Measurements from ENCODE around the gene CLINT1. TPM values are rescaled to one million over a fixed set of nuclear protein-coding genes. Genes with fewer than 3 reads are reported as not detected.

CLINT1 gene
- total RNA-seq, 3 donors from 2014 or later = 90.8 to 131 (median 127) TPM

GRCh38 chr5:157900644-157901043, 41.7 kb upstream of the CLINT1 start:
- intact Hi-C loops (cut with DNase I, micrococcal nuclease) = no loop called here
- Histone ChIP-seq H3K4me1 (ENCODE audit: low read depth) (no peaks in the 10 kb centered on the region), H3K36me3 (ENCODE audit: low read depth) (no peaks in the 10 kb centered on the region), H3K4me3 (no peak overlapping the region), H3K9me3 (no peaks in the 10 kb centered on the region)
- DNase-seq = no peak
- ATAC-seq = no peak
- no peak for TF ChIP-seq CTCF (IDR thresholded peaks at IDR 0.05)

- Histone ChIP-seq H3K9me3 (no peaks in the 10 kb centered on the region), H3K36me3 (ENCODE audit: low read depth) (no peaks in the 10 kb centered on the region), H3K4me3 (no peak overlapping the region), H3K4me1 (ENCODE audit: low read depth) (no peaks in the 10 kb centered on the region)
- no peak for TF ChIP-seq CTCF (IDR thresholded peaks at IDR 0.05)
- intact Hi-C loops (cut with DNase I, micrococcal nuclease) = no loop called here
- DNase-seq = no peak
- no peak for ATAC-seq
These were observed 34.7 kb upstream of the CLINT1 start for GRCh38 chr5:157893611-157894010.

- no peaks in the 10 kb centered on the region for H3K4me1 ChIP-seq (ENCODE audit: low read depth)
- DNase-seq = no peak
- no peaks in the 10 kb centered on the region for H3K9me3 ChIP-seq
- no peak overlapping the region for H3K4me3 ChIP-seq
- intact Hi-C loops (cut with DNase I, micrococcal nuclease) = no loop called here
- H3K36me3 ChIP-seq (ENCODE audit: low read depth) = no peaks in the 10 kb centered on the region
- no peak for TF ChIP-seq CTCF (IDR thresholded peaks at IDR 0.05)
- ATAC-seq = no peak
These were observed 34.0 kb upstream of the CLINT1 start for GRCh38 chr5:157892974-157893373.

GRCh38 chr5:157890836-157891597, 32.1 kb upstream of the CLINT1 start:
- DNase-seq = no peak

GRCh38 chr5:157888814-157889532, 30.0 kb upstream of the CLINT1 start:
- Histone ChIP-seq H3K36me3 (ENCODE audit: low read depth) (no peaks in the 10 kb centered on the region), H3K4me3 (no peak overlapping the region), H3K4me1 (ENCODE audit: low read depth) (no peaks in the 10 kb centered on the region), H3K9me3 (no peaks in the 10 kb centered on the region)
- DNase-seq (no peak), ATAC-seq (no peak)
- intact Hi-C loops (cut with DNase I, micrococcal nuclease) = no loop called here
- no peak for TF ChIP-seq CTCF (IDR thresholded peaks at IDR 0.05)

More at GRCh38 chr5:157890836-157891597, 32.1 kb upstream of the CLINT1 start:
- Histone ChIP-seq H3K4me1 (ENCODE audit: low read depth) (no peaks in the 10 kb centered on the region), H3K4me3 (no peak overlapping the region), H3K9me3 (no peaks in the 10 kb centered on the region), H3K36me3 (ENCODE audit: low read depth) (no peaks in the 10 kb centered on the region)
- intact Hi-C loops (cut with DNase I, micrococcal nuclease) = no loop called here
- peak; percentile 76 for ATAC-seq
- no peak for TF ChIP-seq CTCF (IDR thresholded peaks at IDR 0.05)
